ENCODE results near the gene KLRC4.
"Not testable (repeated sequence)": the region's sequence is repeated elsewhere in the genome, so short reads cannot be mapped to it uniquely, and the experiment has no call there.

GRCh38 chr12:10371893-10372535 is 37.5 kb downstream of the KLRC4 start:
- TF ChIP-seq POLR2AphosphoS5 (IDR thresholded peaks at IDR 0.05; ENCODE audit: borderline replicate concordance, low read depth, low read length); EZH2 (IDR thresholded peaks at IDR 0.05); FOXP2 (optimal IDR thresholded peaks at IDR 0.05; ENCODE audit: control extremely low read depth, extremely low read length, insufficient read depth): not testable (repeated sequence)

Data from SK-N-MC (cell line).